HG03103 (cell line): ENCODE data around the gene VMP1.
A peak's percentile ranks its signal among the peaks of the same experiment; 100 is the strongest.

Source experiments
- ATAC-seq: cut with Tn5 transposase; IDR thresholded peaks from one replicate; pipeline ENCODE4 v1.9.1; 2021; ENCODE audit warnings: low read depth; ENCODE audit not compliant: unreplicated experiment

VMP1 gene

GRCh38 chr17:59707149-59707970 is at the start of gene VMP1, which contains the start of gene PTRH2:
Gene VMP1, plus strand, starts transcription at chr17:59707654. Its CDS starts 23,793 bp downstream, at chr17:59731447.
Gene PTRH2, minus strand, starts transcription at chr17:59707430. Its CDS starts 9,452 bp downstream, at chr17:59697978.
- peak; percentile 94 for ATAC-seq

- no peak for ATAC-seq
Measured at GRCh38 chr17:59666235-59666634, 41.2 kb upstream of the VMP1 start.

DNA sequence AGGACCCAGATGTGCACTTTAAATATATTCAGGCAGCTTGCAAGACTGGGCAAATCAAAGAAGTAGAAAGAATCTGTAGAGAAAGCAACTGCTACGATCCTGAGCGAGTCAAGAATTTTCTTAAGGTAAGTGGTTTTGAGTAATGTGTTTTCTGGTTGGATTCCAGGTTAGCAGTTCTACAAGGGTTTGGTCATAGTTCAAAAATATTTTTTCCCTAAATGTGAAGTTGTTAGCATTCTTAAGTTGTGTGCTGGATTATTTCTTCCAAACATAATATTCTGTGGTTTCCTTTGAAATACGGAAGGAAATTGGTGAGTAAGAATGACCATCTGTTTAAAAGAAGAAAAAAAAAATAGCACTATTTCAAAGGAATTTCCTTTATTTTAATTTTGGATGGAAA is 38.6 kb upstream of the VMP1 start:
- ATAC-seq, result no peak

DNA sequence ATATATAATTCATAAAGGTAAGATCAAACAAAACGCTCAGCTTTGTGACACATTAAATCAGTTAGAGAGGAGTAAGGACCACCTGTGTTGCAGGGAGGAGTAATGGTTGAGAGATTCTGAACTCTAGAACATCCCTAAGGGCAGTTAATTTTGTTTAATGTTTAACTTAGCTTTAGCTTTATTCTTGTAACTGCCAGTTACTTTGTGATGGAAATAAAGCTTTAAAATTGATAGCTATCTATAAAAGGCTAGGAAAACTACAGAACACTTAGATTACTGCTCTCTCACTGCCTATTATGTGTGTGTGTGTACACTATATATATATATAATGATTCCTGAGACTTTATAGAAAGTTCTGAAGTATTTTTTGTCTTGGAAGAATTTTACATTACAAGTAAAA is 38.0 kb upstream of the VMP1 start:
- no peak for ATAC-seq

- no peak for ATAC-seq
Measured at GRCh38 chr17:59669944-59670343, 37.5 kb upstream of the VMP1 start.

GRCh38 chr17:59671386-59671785 is 36.1 kb upstream of the VMP1 start:
- no peak for ATAC-seq

DNA sequence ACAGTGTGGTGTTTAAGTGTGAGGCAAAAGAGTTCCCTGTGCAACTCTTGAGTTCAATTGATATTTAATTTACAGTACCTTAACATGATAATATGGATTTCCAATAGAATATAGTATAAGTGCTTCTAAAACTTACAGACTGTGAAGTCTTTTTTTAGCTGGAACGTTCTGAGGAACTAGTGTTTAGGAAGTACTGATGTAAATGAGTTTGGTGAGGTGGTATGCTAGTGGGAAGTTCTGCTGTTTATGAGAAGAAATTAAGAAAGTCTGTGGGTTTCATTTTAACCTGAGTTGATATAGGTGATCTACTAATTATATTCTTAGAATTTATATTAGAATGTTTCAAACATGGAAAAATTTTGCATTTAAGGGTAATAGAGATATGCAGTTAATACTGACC is 32.2 kb upstream of the VMP1 start:
- no peak for ATAC-seq

DNA sequence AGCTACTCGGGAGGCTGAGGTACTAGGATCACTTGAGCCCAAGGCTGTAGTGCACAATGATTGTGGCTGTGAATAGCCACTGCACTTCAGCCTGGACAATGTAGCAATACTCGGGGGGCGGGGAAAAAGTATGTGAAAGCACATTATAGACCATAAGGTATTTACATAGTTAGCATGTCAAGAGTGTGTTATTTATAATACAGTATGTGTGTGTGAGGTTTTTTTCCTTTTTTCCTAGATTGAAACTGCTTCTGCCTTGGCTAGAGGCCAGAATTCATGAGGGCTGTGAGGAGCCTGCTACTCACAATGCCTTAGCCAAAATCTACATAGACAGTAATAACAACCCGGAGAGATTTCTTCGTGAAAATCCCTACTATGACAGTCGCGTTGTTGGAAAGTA is 30.7 kb upstream of the VMP1 start:
- ATAC-seq, result no peak

- no peak for ATAC-seq
Measured at GRCh38 chr17:59678918-59679317, 28.5 kb upstream of the VMP1 start.

- ATAC-seq, result no peak
Measured at GRCh38 chr17:59680314-59680713, 27.1 kb upstream of the VMP1 start.

GRCh38 chr17:59683283-59683682 is 24.2 kb upstream of the VMP1 start:
- ATAC-seq, result no peak

GRCh38 chr17:59684967-59685366 is 22.5 kb upstream of the VMP1 start:
- no peak for ATAC-seq

DNA sequence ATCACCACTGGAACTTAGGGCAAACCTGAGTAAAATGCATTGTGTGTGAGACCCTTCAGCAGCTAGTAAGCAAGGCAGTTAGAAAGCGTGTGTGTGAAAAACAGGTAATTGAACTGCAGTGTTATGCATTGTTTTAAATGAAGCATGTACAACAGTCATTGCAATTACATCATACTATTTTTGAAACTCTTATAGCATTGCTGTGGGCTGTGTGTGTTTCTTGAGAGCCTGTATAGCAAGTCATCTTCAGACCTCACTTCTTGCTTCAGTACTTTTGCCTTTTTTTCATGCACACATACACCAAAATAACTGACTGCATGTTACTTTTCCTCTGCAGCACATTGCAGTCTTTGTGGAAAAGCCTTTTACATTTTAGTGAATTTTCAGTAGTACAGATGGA is 19.4 kb upstream of the VMP1 start:
- ATAC-seq, result no peak

DNA sequence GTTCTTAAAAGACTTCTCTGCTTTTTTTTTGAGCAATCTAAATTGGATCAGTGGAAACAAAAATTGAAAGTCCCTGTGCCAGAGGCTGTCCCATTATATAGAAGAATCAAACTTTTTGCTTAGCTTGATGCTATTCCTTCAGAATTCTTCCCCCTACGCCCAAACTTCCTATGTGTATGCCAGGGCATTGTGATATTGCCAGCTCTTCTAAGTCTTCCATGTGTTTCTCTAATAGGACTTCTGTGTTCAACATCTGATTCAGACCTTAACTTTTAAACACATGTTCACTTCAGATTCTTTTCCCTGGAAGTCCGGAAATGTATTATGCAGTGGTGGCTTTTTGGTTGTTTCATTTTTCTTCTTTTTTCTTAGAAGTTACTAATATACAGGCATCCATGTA is 19.0 kb upstream of the VMP1 start:
- ATAC-seq, result no peak

DNA sequence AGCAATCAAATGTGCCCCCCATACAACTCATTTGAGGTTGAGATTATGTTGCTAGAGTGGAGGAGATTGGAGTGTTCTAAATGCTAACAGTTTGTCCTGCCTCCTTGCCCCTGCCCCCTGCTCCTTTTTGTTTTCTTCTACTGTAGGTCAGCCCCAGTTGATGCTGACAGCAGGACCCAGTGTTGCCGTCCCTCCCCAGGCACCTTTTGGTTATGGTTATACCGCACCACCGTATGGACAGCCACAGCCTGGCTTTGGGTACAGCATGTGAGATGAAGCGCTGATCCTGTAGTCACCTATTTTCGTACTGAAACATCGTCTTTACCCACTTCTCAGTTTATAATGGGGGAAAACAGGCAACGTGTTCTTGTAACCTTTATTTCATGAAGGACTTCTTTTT is 13.9 kb upstream of the VMP1 start:
- ATAC-seq, result no peak

- no peak for ATAC-seq
Measured at GRCh38 chr17:59694344-59694743, 13.1 kb upstream of the VMP1 start.

GRCh38 chr17:59695945-59696681 is 11.3 kb upstream of the VMP1 start:
- ATAC-seq, result no peak

- no peak for ATAC-seq
Measured at GRCh38 chr17:59696682-59697277, 10.7 kb upstream of the VMP1 start.

DNA sequence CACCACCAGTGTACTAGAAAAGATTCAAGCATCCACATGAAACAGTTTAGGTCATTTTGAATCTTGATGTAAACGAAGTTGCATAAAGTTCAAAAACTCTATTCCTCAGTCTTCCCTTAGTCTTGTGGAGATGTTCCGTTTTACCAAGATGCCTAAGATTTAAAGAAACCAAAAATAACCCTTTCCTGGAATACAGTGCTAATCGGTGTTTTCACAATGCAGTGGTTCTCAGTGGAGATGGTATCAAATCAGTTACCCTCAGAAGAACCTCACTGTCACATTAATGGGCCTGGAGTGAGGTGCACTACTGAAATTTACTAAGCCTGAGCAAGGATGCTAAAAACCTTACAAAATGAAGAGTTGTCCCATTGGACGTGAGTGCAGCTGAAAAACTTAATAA is 9.3 kb upstream of the VMP1 start:
- no peak for ATAC-seq

- no peak for ATAC-seq
Measured at GRCh38 chr17:59699218-59699617, 8.2 kb upstream of the VMP1 start.

DNA sequence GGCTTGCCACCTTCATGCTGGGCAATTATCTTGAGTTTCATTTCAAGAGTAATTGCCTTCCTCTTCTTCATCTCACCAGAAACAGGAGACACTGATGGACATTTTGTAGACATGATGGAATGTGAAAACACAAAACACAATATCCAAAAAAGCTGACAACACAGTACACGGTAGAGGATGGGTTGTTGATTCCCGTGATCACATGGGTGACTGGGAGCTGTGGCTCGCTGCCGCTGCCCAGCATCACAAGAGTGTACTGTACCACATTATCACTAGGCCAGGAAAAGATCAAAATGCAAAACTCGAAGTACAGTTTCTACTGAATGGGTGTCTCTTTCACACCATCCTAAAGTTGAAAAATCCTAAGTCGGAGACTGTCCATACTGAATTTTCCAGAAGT is 7.7 kb upstream of the VMP1 start:
- no peak for ATAC-seq

- ATAC-seq, result no peak
Measured at GRCh38 chr17:59702304-59702703, 5.2 kb upstream of the VMP1 start.
